Small intestine (tissue), 7 donors: ENCODE results near the gene TP53BP2. TPM values are rescaled to one million over a fixed set of nuclear protein-coding genes. Genes with fewer than 3 reads are reported as not detected.

Experiments used
- DNase-seq, 2 donors: peaks; one replicate each; pipeline versions ENCODE4 v3.0.0 to v3.0.0-alpha.2; 2013
- FAIRE-seq: peaks from 2 replicates; lab custom pipeline; 2012; peaks lifted over from hg19 to GRCh38; lab: Jason Lieb, UNC
- H3K27ac ChIP-seq, 3 donors: one replicate each; pipeline ENCODE4 v1.5.1; 2013; ENCODE audit warnings: low read length in 2 of 3, mild to moderate bottlenecking in 2 of 3, control low read depth in 1 of 3, inconsistent platforms in 1 of 3, low read depth in 1 of 3, moderate library complexity in 1 of 3
- H3K27me3 ChIP-seq, 3 donors: one replicate each; pipeline ENCODE4 v1.6.1; 2013; ENCODE audit warnings: low read length in 3 of 3, inconsistent platforms in 1 of 3; ENCODE audit not compliant: control insufficient read depth in 3 of 3, insufficient read depth in 3 of 3
- H3K36me3 ChIP-seq, 3 donors: one replicate each; pipeline ENCODE4 v1.6.1; 2013; ENCODE audit warnings: low read length in 3 of 3, inconsistent platforms in 1 of 3, low read depth in 1 of 3, mild to moderate bottlenecking in 1 of 3, moderate library complexity in 1 of 3; ENCODE audit not compliant: control insufficient read depth in 3 of 3, insufficient read depth in 2 of 3
- H3K4me1 ChIP-seq, 3 donors: one replicate each; pipeline ENCODE4 v1.6.1; 2013; ENCODE audit warnings: low read length in 2 of 3, inconsistent platforms in 1 of 3, low read depth in 1 of 3, mild to moderate bottlenecking in 1 of 3, moderate library complexity in 1 of 3; ENCODE audit not compliant: control insufficient read depth in 3 of 3, insufficient read depth in 2 of 3
- H3K4me3 ChIP-seq, 3 donors: one replicate each; pipeline ENCODE4 v1.5.1; 2013; ENCODE audit warnings: low read length in 3 of 3, control low read depth in 1 of 3, inconsistent platforms in 1 of 3, low read depth in 1 of 3, mild to moderate bottlenecking in 1 of 3, moderate library complexity in 1 of 3
- H3K9me3 ChIP-seq, 2 donors: one replicate each; pipeline ENCODE4 v1.6.1; 2013; ENCODE audit warnings: low read depth in 1 of 2, low read length in 1 of 2; ENCODE audit not compliant: control insufficient read depth in 2 of 2, insufficient read depth in 1 of 2
- WGBS, 3 donors: extraction: QIAGEN DNeasy Blood & Tissue Kit; methylation state at CpG; one replicate each; pipeline ENCODE4 v1.1.7; 2013; 5-methylcytosine and 5-hydroxymethylcytosine counted together
- polyA plus RNA-seq, 4 donors: library from polyadenylated mRNA; stranded (reverse) in 3 of 4; unstranded in 1 of 4; fragments of 200-250 nt in 3 of 4; fragments of 120-200 nt in 1 of 4; gene quantifications; one replicate each; pipeline versions ENCODE4 v1.2.1 to v1.2.3, GENCODE V29; 2013
- donor health status: healthy with polysubstance abuse.
- donor health status: control.
- donor health status: control.
- donor health status: Bipolar disorder and iron deficiency.
- donor health status: healthy.

Gene TP53BP2
- polyA plus RNA-seq, 4 donors: 10.8 to 25.2 (median 11.4) TPM

DNA sequence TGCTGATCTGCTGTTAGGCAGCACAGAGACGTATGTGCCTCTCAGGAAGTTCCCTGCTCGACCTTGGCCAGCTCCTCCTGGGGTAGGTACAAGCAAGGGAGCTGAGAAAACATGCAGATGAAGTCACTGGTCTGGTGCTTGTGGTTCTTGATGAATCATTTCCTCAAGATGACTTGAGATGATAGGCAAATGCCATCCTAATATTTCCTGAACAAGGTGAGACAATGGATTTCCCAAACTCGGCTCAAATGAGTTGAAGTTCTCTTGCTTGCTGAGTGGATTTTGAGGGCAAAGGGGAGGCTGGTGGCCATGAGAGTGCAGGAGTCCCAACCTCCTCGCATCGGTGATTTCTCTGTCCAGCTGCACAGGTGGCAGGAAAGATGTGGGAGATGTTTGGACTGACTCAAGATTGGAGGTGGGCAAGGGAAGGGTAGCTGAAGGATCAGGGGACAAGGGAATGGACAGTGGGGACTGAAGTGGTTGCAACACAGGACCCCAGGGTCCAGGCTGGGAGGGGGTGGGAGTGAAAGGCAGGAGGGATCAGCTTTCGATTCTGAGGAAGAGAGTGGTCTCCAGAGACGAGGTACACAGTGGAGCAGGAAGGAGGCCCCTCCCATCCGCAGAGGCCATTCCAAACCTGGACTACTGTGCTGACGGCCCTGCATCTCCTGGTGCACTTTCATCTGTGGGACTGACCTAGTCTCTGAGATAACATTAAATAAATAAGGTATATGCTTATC is 69.5 kb downstream of the TP53BP2 start:
- H3K4me1 ChIP-seq: peaks cover 0 to 32% (median 3%) of the 10 kb centered on the region in 3 donors
- H3K27ac ChIP-seq: peak overlapping the region in 2 of 3 donors; percentile 38 to 56
- WGBS, 3 donors: 53 to 74% (median 65%) methylated on average over 9 of the region's 9 CpGs
- H3K9me3 ChIP-seq: no peaks in the 10 kb centered on the region
- peaks cover 25 to 44% (median 29%) of the 10 kb centered on the region in 3 donors for H3K36me3 ChIP-seq
- DNase-seq (peak in 1 of 2 donors; percentile 37), FAIRE-seq (no peak)
- H3K4me3 ChIP-seq: no peak overlapping the region
- H3K27me3 ChIP-seq: no peaks in the 10 kb centered on the region

DNA sequence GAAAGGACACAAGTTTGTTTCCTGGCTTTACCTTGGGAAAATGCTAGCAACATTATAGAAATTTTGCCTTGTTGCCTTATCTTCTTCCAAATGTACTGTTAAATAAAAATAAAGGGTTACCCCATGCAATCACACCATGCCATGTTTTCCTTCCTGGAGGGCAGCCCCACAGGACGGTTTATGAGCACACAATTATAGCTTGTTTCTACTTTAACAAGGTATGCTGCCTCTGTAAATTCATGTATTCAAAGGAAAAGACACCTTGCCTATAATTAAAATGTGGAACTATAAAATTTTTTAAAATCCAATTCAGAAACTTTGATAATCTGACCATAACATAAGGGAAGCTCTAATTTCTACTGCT is 70.1 kb downstream of the TP53BP2 start:
- WGBS, 3 donors: 83 to 94% (median 85%) methylated on average over 1 of the region's 1 CpG
- H3K27ac ChIP-seq: peak overlapping the region in 1 of 3 donors; percentile 8
- H3K36me3 ChIP-seq: peaks cover 25 to 49% (median 32%) of the 10 kb centered on the region in 3 donors
- no peaks in the 10 kb centered on the region for H3K9me3 ChIP-seq
- FAIRE-seq: no peak
- no peak overlapping the region for H3K4me3 ChIP-seq
- peaks cover 0 to 36% (median 3%) of the 10 kb centered on the region in 3 donors for H3K4me1 ChIP-seq
- no peak for DNase-seq
- no peaks in the 10 kb centered on the region for H3K27me3 ChIP-seq

DNA sequence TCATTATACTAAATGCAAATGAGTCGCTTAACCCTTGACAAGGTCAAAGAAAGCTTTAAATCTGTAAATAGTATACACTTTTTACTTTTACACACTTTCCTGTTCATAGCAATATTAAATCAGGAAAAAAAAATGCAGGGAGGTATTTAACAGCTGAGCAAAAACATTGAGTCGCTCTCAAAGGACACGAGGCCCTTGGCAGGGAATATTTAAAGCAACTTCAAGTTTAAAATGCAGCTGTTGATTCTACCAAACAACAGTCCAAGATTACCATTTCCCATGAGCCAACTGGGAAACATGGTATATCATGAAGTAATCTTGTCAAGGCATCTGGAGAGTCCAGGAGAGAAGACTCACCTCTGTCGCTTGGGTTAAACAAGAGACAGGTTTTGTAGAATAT is 70.7 kb downstream of the TP53BP2 start:
- WGBS, 3 donors: 59 to 68% (median 68%) methylated on average over 4 of the region's 4 CpGs
- peaks cover 0 to 36% (median 3%) of the 10 kb centered on the region in 3 donors for H3K4me1 ChIP-seq
- H3K4me3 ChIP-seq: no peak overlapping the region
- peaks cover 25 to 47% (median 35%) of the 10 kb centered on the region in 3 donors for H3K36me3 ChIP-seq
- no peaks in the 10 kb centered on the region for H3K27me3 ChIP-seq
- DNase-seq (no peak), FAIRE-seq (no peak)
- no peaks in the 10 kb centered on the region for H3K9me3 ChIP-seq
- no peak overlapping the region for H3K27ac ChIP-seq

DNA sequence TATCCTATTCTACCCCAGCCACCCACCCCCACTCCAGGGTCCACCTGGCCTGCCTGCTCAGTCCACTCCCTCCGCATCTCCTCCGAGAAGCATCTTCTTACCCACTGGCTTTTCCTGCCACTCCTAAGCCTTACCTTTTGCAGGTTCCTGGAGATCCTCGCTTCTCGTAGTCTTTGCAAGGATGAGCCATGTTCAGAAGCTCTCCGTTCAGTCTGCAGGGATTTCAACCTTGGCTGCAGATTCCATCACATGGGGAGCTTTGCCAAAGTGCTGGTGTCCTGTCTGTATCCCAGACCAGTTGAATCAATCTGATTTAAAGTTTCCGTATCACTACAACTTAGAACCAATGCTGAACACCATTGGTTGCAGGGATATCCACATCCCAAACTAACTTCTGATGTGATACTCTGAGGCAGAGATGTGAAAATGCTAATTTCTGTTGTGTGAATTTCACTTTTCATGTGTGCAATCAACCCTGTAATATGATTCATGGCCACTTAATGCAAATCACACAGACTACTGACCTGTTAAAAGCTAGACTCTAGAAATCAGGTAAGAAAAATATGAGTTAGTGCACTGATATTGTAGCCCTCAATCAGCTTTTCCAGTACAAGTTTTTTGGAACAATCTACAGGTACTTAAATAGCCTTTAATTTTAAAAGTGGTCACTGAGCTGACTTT is 71.5 kb downstream of the TP53BP2 start:
- no peak for FAIRE-seq

DNA sequence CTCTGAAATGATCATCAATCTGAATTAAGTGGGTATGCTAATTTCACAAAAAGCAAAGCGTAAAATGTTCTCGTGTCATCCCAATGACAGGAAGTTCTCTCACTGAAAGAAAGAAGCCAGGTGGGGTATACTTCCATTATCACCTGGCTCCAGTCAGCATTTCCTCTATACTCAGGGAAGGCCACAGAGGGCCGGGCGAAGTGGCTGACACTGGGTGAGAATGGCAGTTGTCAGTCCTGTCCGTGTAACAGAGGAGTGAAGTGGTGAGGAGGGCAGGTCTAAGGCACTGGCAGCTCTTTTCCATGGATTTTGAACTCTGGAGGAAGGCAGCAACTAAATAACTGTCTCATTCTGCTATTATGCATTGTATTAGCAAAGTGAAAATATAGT is 73.0 kb downstream of the TP53BP2 start:
- Histone ChIP-seq H3K4me1 (peaks cover 0 to 36% (median 3%) of the 10 kb centered on the region in 3 donors), H3K27me3 (no peaks in the 10 kb centered on the region), H3K9me3 (no peaks in the 10 kb centered on the region), H3K27ac (peak overlapping the region in 2 of 3 donors; percentile 47 to 76), H3K36me3 (peaks cover 17 to 46% (median 33%) of the 10 kb centered on the region in 3 donors), H3K4me3 (no peak overlapping the region)
- no peak for FAIRE-seq
- WGBS, 3 donors: 61 to 80% (median 72%) methylated on average over 5 of the region's 5 CpGs
- no peak for DNase-seq

More for the DNA sequence above, 71.5 kb downstream of the TP53BP2 start:
- DNase-seq: no peak
- H3K36me3 ChIP-seq: peaks cover 24 to 52% (median 36%) of the 10 kb centered on the region in 3 donors
- no peaks in the 10 kb centered on the region for H3K9me3 ChIP-seq
- H3K4me3 ChIP-seq: no peak overlapping the region
- H3K27me3 ChIP-seq: no peaks in the 10 kb centered on the region
- peaks cover 0 to 36% (median 3%) of the 10 kb centered on the region in 3 donors for H3K4me1 ChIP-seq
- no peak overlapping the region for H3K27ac ChIP-seq
- WGBS, 3 donors: 92 to 96% (median 95%) methylated on average over 6 of the region's 6 CpGs

DNA sequence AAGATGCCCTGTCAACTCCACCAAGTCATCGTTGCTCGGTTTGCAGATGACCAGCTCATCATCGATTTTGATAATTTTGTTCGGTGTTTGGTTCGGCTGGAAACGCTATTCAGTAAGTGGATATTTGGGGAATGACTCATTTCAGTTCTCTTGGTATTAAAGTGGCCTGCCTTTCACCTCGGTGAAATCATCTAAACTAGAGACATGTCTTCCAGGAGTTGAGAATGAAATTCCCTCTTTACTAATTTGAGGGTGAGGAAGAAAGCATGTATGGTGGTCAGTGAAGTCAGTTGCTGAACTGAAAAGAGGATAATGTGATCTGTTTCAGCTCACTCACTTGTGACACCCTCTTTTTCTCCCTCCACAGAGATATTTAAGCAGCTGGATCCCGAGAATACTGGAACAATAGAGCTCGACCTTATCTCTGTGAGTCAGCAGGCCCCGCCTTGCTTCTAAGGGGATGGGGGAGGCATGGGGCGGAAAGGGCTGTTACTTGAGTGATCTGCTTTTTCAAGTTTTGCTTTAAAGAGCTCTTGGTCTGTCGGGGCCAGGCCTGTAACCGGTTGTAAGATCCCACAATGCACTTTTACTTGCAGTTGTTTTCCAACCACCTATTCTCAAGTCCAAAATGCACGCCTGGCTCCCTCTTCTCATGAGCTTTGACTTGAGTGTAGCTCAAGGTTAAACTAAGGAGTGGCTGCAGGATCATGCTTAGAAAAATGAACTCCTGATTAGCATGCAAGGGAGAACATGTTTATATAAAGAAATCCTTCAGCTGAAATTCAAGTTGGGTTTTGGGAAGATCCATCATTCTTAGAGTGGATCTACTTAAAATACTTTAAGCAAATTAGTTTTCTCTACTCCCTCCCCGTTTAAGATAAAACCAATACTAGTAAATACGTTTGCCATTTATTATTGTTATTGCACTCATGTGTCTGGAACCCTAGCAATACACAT is 73.7 kb downstream of the TP53BP2 start:
- H3K9me3 ChIP-seq: no peaks in the 10 kb centered on the region
- no peaks in the 10 kb centered on the region for H3K27me3 ChIP-seq
- peaks cover 17 to 40% (median 30%) of the 10 kb centered on the region in 3 donors for H3K36me3 ChIP-seq
- H3K27ac ChIP-seq: peak overlapping the region in 2 of 3 donors; percentile 76 to 85
- WGBS, 3 donors: 10 to 27% (median 25%) methylated on average over 16 of the region's 16 CpGs
- H3K4me1 ChIP-seq: peaks cover 0 to 32% (median 3%) of the 10 kb centered on the region in 3 donors
- H3K4me3 ChIP-seq: no peak overlapping the region
- FAIRE-seq (no peak), DNase-seq (peak; percentile 73 to 85)

DNA sequence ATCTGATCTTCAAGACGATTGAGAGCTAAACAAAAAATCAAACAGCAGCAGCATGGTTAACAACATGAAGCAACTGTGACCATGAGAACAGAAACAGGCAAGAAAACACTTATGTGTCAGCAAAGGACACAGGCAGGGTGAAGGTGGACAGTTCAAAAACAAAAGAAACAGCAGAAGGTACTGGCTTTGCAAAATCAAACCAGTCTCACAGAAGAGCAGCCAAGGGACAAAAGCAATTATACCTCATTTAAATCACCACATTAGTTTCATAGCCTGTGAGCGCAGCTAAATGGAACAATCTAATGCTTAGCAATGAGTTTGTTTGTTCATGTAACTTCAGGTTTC is 74.3 kb downstream of the TP53BP2 start:
- DNase-seq (no peak), FAIRE-seq (no peak)
- 35 to 64% (median 36%) methylated on average over 2 of the region's 2 CpGs for WGBS, 3 donors
- Histone ChIP-seq H3K27me3 (no peaks in the 10 kb centered on the region), H3K4me3 (no peak overlapping the region), H3K9me3 (no peaks in the 10 kb centered on the region), H3K4me1 (peaks cover 0 to 28% (median 3%) of the 10 kb centered on the region in 3 donors), H3K27ac (peak overlapping the region in 2 of 3 donors; percentile 76 to 85), H3K36me3 (peaks cover 16 to 39% (median 29%) of the 10 kb centered on the region in 3 donors)
